Sigmoid colon (tissue), 7 donors: ENCODE results near the gene KRTAP8-1. TPM values are rescaled to one million over a fixed set of nuclear protein-coding genes. Genes with fewer than 3 reads are reported as not detected.

Experiments used
- DNase-seq: peaks from one replicate; pipeline ENCODE4 v3.0.0-alpha.2; 2019
- H3K27ac ChIP-seq, 4 donors: fragments of 200-600 bp; sonication (generic); one replicate each; pipeline ENCODE4 v1.5.1; 2016 to 2019; ENCODE audit warnings: mild to moderate bottlenecking in 1 of 4
- H3K27me3 ChIP-seq, 3 donors: fragments of 200-600 bp; sonication (generic); one replicate each; pipeline ENCODE4 v1.5.1; 2019; ENCODE audit warnings: mild to moderate bottlenecking in 1 of 3
- H3K36me3 ChIP-seq, 4 donors: fragments of 200-600 bp; sonication (generic); one replicate each; pipeline ENCODE4 v1.5.1; 2016 to 2019
- H3K4me1 ChIP-seq, 4 donors: fragments of 200-600 bp; sonication (generic); one replicate each; pipeline ENCODE4 v1.5.1; 2017 to 2019
- H3K4me3 ChIP-seq, 4 donors: fragments of 200-600 bp; sonication (generic); one replicate each; pipeline ENCODE4 v1.5.1; 2017 to 2019; ENCODE audit warnings: mild to moderate bottlenecking in 2 of 4, moderate library complexity in 1 of 4
- H3K9me3 ChIP-seq, 4 donors: fragments of 200-600 bp in 3 of 4; sonication (generic) in 3 of 4; one replicate each; pipeline versions ENCODE4 v1.5.1 to v1.6.1; 2013 to 2019
- CTCF ChIP-seq, 4 experiments: fragments of 450-650 bp in 3 of 4; fragments of 200-600 bp in 1 of 4; IDR thresholded peaks; one replicate each; pipeline ENCODE4 v1.5.1; 2016 to 2019; ENCODE audit warnings: antibody characterized with exemption in 4 of 4, mild to moderate bottlenecking in 3 of 4, moderate library complexity in 2 of 4
- EP300 ChIP-seq, 4 donors: sonication (generic); formaldehyde crosslinking; IDR thresholded peaks; one replicate each; pipeline ENCODE4 v1.6.1; 2017; ENCODE audit warnings: antibody characterized with exemption in 4 of 4
- POLR2A ChIP-seq, 2 donors: fragments of 450-650 bp; IDR thresholded peaks; one replicate each; pipeline ENCODE4 v1.6.1; 2016; ENCODE audit warnings: antibody characterized with exemption in 2 of 2, mild to moderate bottlenecking in 2 of 2, moderate library complexity in 2 of 2
- POLR2AphosphoS5 ChIP-seq, 4 donors: sonication (generic); formaldehyde crosslinking; IDR thresholded peaks; one replicate each; pipeline ENCODE4 v1.6.1; 2017; ENCODE audit warnings: antibody characterized with exemption in 4 of 4
- WGBS, 2 donors: extraction: QIAGEN DNeasy Blood & Tissue Kit; methylation state at CpG; one replicate each; pipeline ENCODE4 v1.1.7; 2013; 5-methylcytosine and 5-hydroxymethylcytosine counted together
- intact Hi-C: fragments of 100-400 bp; cut with DNase I; formaldehyde crosslinking; loops from one replicate; pipeline ENCODE4 v1.15.1; 2023
- polyA plus RNA-seq, 3 donors: library from polyadenylated mRNA; stranded (reverse); fragments of 200-250 nt; gene quantifications; one replicate each; pipeline ENCODE4 v1.2.3, GENCODE V29; 2013
- total RNA-seq, 4 donors: library from RNA; depleted of rRNA; stranded (reverse); fragments of >200 nt; gene quantifications; one replicate each; pipeline ENCODE4 v1.1.0, GENCODE V29; 2016
- donor health status: healthy with polysubstance abuse.
- donor health status: Bipolar disorder and iron deficiency.
- donor health status: healthy.

KRTAP8-1 gene
- total and polyA plus RNA-seq, 7 donors, result not detected

- Histone ChIP-seq H3K36me3 (no peaks in the 10 kb centered on the region), H3K4me3 (no peak overlapping the region), H3K27ac (no peak overlapping the region), H3K9me3 (no peaks in the 10 kb centered on the region), H3K4me1 (no peaks in the 10 kb centered on the region), H3K27me3 (no peaks in the 10 kb centered on the region)
- intact Hi-C loops, result no loop called here
- TF ChIP-seq POLR2AphosphoS5 (IDR thresholded peaks at IDR 0.05) (no peak), CTCF (IDR thresholded peaks at IDR 0.05) (no peak), EP300 (IDR thresholded peaks at IDR 0.05) (no peak)
- 91% methylated on average over 6 of the region's 6 CpGs for WGBS, 2 donors
- no peak for DNase-seq
Observed at GRCh38 chr21:30838536-30838935, 25.5 kb upstream of the KRTAP8-1 start.

GRCh38 chr21:30831194-30831765 lies 18.2 kb upstream of the KRTAP8-1 start:
- 40 to 50% methylated on average over 6 of the region's 6 CpGs for WGBS, 2 donors
- intact Hi-C loops, result no loop called here
- Histone ChIP-seq H3K27me3 (no peaks in the 10 kb centered on the region), H3K27ac (no peak overlapping the region), H3K4me1 (no peaks in the 10 kb centered on the region), H3K4me3 (no peak overlapping the region), H3K36me3 (no peaks in the 10 kb centered on the region), H3K9me3 (peaks cover 0 to 4% (median 0%) of the 10 kb centered on the region in 4 donors)
- DNase-seq, result no peak
- no peak for TF ChIP-seq EP300 (IDR thresholded peaks at IDR 0.05)
- TF ChIP-seq CTCF (IDR thresholded peaks at IDR 0.05), result no peak
- no peak for TF ChIP-seq POLR2AphosphoS5 (IDR thresholded peaks at IDR 0.05)
- TF ChIP-seq POLR2A (IDR thresholded peaks at IDR 0.05), result no peak

- Histone ChIP-seq H3K27me3 (no peaks in the 10 kb centered on the region), H3K36me3 (no peaks in the 10 kb centered on the region), H3K27ac (no peak within 1 kb of the TSS), H3K4me3 (no peak within 1 kb of the TSS), H3K9me3 (peaks cover 0 to 4% (median 0%) of the 10 kb centered on the region in 4 donors), H3K4me1 (no peaks in the 10 kb centered on the region)
- intact Hi-C loops, result no loop called here
- TF ChIP-seq EP300 (IDR thresholded peaks at IDR 0.05) (no peak), POLR2AphosphoS5 (IDR thresholded peaks at IDR 0.05) (no peak), POLR2A (IDR thresholded peaks at IDR 0.05) (no peak), CTCF (IDR thresholded peaks at IDR 0.05) (no peak)
- WGBS, 2 donors, result 78 to 88% methylated on average over 4 of the region's 4 CpGs
- DNase-seq, result no peak
Observed at GRCh38 chr21:30829659-30830058, 16.6 kb upstream of the KRTAP8-1 start, which contains the start of gene KRTAP7-1. Gene KRTAP7-1, minus strand, starts transcription at chr21:30829759. Its CDS starts 61 bp downstream, at chr21:30829698.

GRCh38 chr21:30818837-30819610 lies 6.0 kb upstream of the KRTAP8-1 start:
- Histone ChIP-seq H3K36me3 (no peaks in the 10 kb centered on the region), H3K4me3 (no peak overlapping the region), H3K27me3 (no peaks in the 10 kb centered on the region), H3K9me3 (no peaks in the 10 kb centered on the region), H3K4me1 (no peaks in the 10 kb centered on the region), H3K27ac (no peak overlapping the region)
- TF ChIP-seq EP300 (IDR thresholded peaks at IDR 0.05), result no peak
- no peak for TF ChIP-seq POLR2A (IDR thresholded peaks at IDR 0.05)
- no peak for TF ChIP-seq POLR2AphosphoS5 (IDR thresholded peaks at IDR 0.05)
- TF ChIP-seq CTCF (IDR thresholded peaks at IDR 0.05), result no peak
- no peak for DNase-seq
- intact Hi-C loops, result no loop called here
- 40 to 54% methylated on average over 7 of the region's 7 CpGs for WGBS, 2 donors
